Lower leg skin (tissue), 3 donors: ENCODE measurements around the gene CNIH3.

Experiments used
- POLR2A ChIP-seq, 2 donors: fragments of 450-650 bp; IDR thresholded peaks; one replicate each; pipeline ENCODE4 v1.6.1; 2016 to 2017; ENCODE audit warnings: antibody characterized with exemption in 2 of 2, mild to moderate bottlenecking in 1 of 2, moderate library complexity in 1 of 2
- TF ChIP-seq, protein P1 (sequence below), 3 donors: fragments of 450-650 bp; IDR thresholded peaks; one replicate each; pipeline ENCODE4 v1.5.1; 2016; ENCODE audit warnings: antibody characterized with exemption in 3 of 3, mild to moderate bottlenecking in 3 of 3, moderate library complexity in 2 of 3

DNA sequence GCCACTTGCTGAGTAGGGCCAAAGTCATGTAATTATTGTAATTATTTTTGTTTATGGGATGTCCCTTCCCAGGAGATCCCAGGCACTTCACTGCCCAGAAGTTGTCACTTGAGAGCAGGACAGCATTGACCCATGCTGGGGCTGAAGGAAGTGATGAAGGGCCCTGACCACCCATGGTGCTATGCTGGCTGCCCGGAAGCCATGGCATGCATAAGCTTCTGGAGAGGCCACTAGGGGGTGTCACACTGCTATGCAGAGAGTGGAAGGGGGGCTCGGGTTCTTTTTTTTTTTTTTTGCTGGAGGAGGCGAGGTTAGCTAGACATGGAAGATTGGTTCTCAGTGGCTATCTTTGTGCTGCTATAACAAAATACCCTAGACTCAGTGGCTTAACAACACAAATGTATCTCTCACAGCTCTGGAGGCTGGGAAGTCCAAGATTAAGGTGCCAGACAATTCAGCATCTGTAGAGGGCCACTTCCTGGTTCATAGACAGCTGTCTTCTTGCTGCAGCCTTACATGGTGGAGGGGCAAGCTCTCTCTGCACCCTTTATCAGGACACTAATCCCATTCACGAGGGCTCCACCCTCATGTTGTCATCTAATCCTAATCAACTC lies 84.9 kb downstream of the CNIH3 start:
- TF ChIP-seq, protein P1, sequence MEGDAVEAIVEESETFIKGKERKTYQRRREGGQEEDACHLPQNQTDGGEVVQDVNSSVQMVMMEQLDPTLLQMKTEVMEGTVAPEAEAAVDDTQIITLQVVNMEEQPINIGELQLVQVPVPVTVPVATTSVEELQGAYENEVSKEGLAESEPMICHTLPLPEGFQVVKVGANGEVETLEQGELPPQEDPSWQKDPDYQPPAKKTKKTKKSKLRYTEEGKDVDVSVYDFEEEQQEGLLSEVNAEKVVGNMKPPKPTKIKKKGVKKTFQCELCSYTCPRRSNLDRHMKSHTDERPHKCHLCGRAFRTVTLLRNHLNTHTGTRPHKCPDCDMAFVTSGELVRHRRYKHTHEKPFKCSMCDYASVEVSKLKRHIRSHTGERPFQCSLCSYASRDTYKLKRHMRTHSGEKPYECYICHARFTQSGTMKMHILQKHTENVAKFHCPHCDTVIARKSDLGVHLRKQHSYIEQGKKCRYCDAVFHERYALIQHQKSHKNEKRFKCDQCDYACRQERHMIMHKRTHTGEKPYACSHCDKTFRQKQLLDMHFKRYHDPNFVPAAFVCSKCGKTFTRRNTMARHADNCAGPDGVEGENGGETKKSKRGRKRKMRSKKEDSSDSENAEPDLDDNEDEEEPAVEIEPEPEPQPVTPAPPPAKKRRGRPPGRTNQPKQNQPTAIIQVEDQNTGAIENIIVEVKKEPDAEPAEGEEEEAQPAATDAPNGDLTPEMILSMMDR (IDR thresholded peaks at IDR 0.05), result no peak
- no peak for TF ChIP-seq POLR2A (IDR thresholded peaks at IDR 0.05)
